ENCODE measurements around the gene EREG. TPM values are rescaled to one million over a fixed set of nuclear protein-coding genes. Genes with fewer than 3 reads are reported as not detected.

Gene EREG
- total and polyA plus RNA-seq, 2 of the 8 experiments (the other 6 are each of a cell fraction or from before 2014, with no cell fraction given): not detected

DNA sequence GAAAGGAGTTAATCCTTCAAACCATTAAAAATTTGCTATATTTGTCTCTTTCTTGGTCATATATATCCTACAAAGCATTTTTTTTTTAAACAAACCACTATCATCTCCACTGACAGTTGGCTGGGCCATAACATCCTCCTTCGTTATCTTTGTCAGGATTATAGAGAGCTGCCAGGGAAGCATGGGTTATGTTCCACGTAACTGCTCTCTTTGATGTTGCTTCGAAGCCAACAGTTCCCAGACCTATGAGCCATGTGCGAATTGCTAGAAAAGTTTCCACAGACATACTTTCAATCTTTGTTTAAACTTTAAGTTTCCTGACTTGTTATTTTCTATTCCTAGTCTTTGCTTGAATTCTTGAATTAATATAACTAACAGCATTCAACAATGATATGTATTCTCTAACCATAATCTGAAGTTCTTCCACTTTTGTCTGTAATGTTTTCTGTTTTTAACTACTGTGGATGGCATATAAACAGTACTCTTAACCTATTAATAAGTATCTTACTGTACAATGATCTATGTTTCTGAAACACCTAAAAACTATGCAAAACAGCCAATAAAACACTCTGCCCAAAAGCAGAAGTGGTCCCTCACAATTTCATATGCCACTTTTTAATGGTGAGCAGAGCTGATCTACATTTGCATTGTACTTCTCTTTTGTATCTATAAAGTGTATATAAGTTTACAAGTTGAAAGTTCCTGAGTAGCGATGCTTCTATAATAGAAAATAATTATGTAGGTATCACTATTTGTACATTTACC, 37.9 kb downstream of the EREG start:
- peaks cover 0 to 2% of the 10 kb centered on the region in 2 experiments; a peak in 1 of 4 replicates for H3K9me3 ChIP-seq (ENCODE audit: insufficient read depth in 2 of 2, low read depth in 1 of 2, low read length in 1 of 2)
- FAIRE-seq (no peak), DNase-seq (ENCODE audit: low read depth in 1 of 2, low spot score in 2 of 2) (no peak)
- no peak overlapping the region for H2AK5ac ChIP-seq (ENCODE audit: low read depth, low read length)
- H3K27me3 ChIP-seq (replicated peaks in 1 of 4; ENCODE audit: control insufficient read depth in 3 of 4, extremely low read depth in 1 of 4, insufficient read depth in 3 of 4, low read length in 3 of 4): no peaks in the 10 kb centered on the region
- 93% methylated on average over 5 of the region's 5 CpGs; no CpG with 5 or more reads in 1 of the 2 experiments for WGBS, 2 experiments (ENCODE audit: extremely low coverage in 1 of 2, insufficient coverage in 1 of 2, insufficient read length in 1 of 2, insufficient replicate concordance in 2 of 2, low coverage in 1 of 2, low lambda C conversion rate in 2 of 2, missing lambda C conversion rate in 1 of 2)
- no peak overlapping the region for H2BK12ac ChIP-seq (ENCODE audit: low read depth, low read length)
- no peak overlapping the region for H2BK5ac ChIP-seq (ENCODE audit: low read depth, low read length)
- H3K18ac ChIP-seq (ENCODE audit: extremely low read depth, low read length): no peak overlapping the region
- no peaks in the 10 kb centered on the region for H3K79me1 ChIP-seq (ENCODE audit: low read depth, low read length)
- no peak overlapping the region for H3K23ac ChIP-seq (ENCODE audit: insufficient read length)
- H3K14ac ChIP-seq (ENCODE audit: insufficient read length): no peak overlapping the region
- H4K5ac ChIP-seq (ENCODE audit: insufficient read length, low read depth, low read length): no peak overlapping the region
- no peak overlapping the region for H3K4ac ChIP-seq (replicated peaks; ENCODE audit: insufficient read length, low read depth, low read length)
- CTCF ChIA-PET (ENCODE audit: partially characterized antibody): interaction anchor here (0.9 to 2.2 kb wide), 3 partner anchors 11 to 18 kb away, joined by 3 to 6 read pairs (median 3); no protein-coding TSS in a partner anchor
- H3K79me2 ChIP-seq (ENCODE audit: control insufficient read depth in 1 of 2, insufficient read depth in 2 of 2, low read length in 2 of 2): no peaks in the 10 kb centered on the region
- no peaks in the 10 kb centered on the region; the same call in 1 of the 2 replicates for H3K23me2 ChIP-seq (ENCODE audit: low read depth, low read length)
- no peak overlapping the region for H3K9ac ChIP-seq (replicated peaks in 1 of 4; ENCODE audit: extremely low read depth in 1 of 4, low read depth in 3 of 4, low read length in 3 of 4)
- no peaks in the 10 kb centered on the region for H3K4me1 ChIP-seq (replicated peaks in 1 of 4; ENCODE audit: control insufficient read depth in 3 of 4, insufficient read depth in 4 of 4, low read length in 3 of 4)
- no peak overlapping the region for H2BK15ac ChIP-seq (ENCODE audit: low read length)
- no peak overlapping the region for H3K56ac ChIP-seq (replicated peaks; ENCODE audit: insufficient read length, low read depth, low read length)
- no peak overlapping the region for H4K91ac ChIP-seq (replicated peaks; ENCODE audit: insufficient read length, low read length)
- H4K20me1 ChIP-seq (replicated peaks in 1 of 2; ENCODE audit: control insufficient read depth in 1 of 2, insufficient read depth in 2 of 2, low read length in 2 of 2): no peaks in the 10 kb centered on the region
- H4K8ac ChIP-seq (ENCODE audit: extremely low read depth, insufficient read depth, low read length): no peak overlapping the region
- no peak overlapping the region for H3K4me3 ChIP-seq (ENCODE audit: extremely low read depth in 1 of 4, insufficient read depth in 2 of 4, low read depth in 3 of 4, low read length in 4 of 4)
- H3K27ac ChIP-seq (ENCODE audit: low read depth, low read length): no peak overlapping the region
- no peak overlapping the region for H3K4me2 ChIP-seq (ENCODE audit: insufficient read depth in 1 of 2, low read depth in 2 of 2, low read length in 2 of 2)
- POLR2A ChIA-PET (ENCODE audit: partially characterized antibody): no interaction called here
- peaks cover 0 to 2% (median 0%) of the 10 kb centered on the region in 4 experiments; a peak in 1 of 8 replicates for H3K36me3 ChIP-seq (ENCODE audit: control insufficient read depth in 2 of 4, insufficient read depth in 4 of 4, low read length in 3 of 4)
- no peak overlapping the region for H2AFZ ChIP-seq (ENCODE audit: low read length)
- H2BK20ac ChIP-seq (ENCODE audit: low read length): no peak overlapping the region
- H2BK120ac ChIP-seq (replicated peaks; ENCODE audit: low read depth, low read length): no peak overlapping the region
- no peak for TF ChIP-seq NANOG (IDR thresholded peaks at IDR 0.05; ENCODE audit: insufficient read depth, low read depth, low read length, poor library complexity, severe bottlenecking)
- TF ChIP-seq SP2 (IDR thresholded peaks at IDR 0.05; ENCODE audit: low read length): no peak
- TF ChIP-seq RNF2 (IDR thresholded peaks at IDR 0.05; ENCODE audit: borderline replicate concordance, low read depth, low read length, missing control alignments, poor library complexity, severe bottlenecking): no peak
- TF ChIP-seq ATF3 (IDR thresholded peaks at IDR 0.05; ENCODE audit: insufficient read depth, low read depth, low read length): no peak
- no peak for TF ChIP-seq CHD2 (IDR thresholded peaks at IDR 0.05; ENCODE audit: low read length)
- no peak for TF ChIP-seq CTBP2 (IDR thresholded peaks at IDR 0.05; ENCODE audit: borderline replicate concordance, insufficient read depth, insufficient read length, low read length)
- TF ChIP-seq TAF1 (IDR thresholded peaks at IDR 0.05; ENCODE audit: low read depth, low read length): no peak
- TF ChIP-seq RFX5 (IDR thresholded peaks at IDR 0.05; ENCODE audit: borderline replicate concordance, low read depth, low read length): no peak
- no peak for TF ChIP-seq SIN3A (conservative IDR thresholded peaks at IDR 0.05 in 1 of 2, IDR thresholded peaks at IDR 0.05 in 1 of 2; ENCODE audit: low read depth in 1 of 2, low read length in 2 of 2)
- TF ChIP-seq EP300 (IDR thresholded peaks at IDR 0.05; ENCODE audit: borderline replicate concordance in 1 of 2, low read depth in 2 of 2, low read length in 2 of 2): no peak
- no peak for TF ChIP-seq TCF12 (IDR thresholded peaks at IDR 0.05; ENCODE audit: low read depth, low read length)
